K562 (cell line): ENCODE results near the gene UFSP1. TPM values are rescaled to one million over a fixed set of nuclear protein-coding genes. Genes with fewer than 3 reads are reported as not detected.

Source experiments
- CBFA2T2 ChIP-seq: fragments of 450-650 bp; conservative IDR thresholded peaks from 2 replicates; pipeline ENCODE4 v1.6.1; 2017; ENCODE audit warnings: mild to moderate bottlenecking
- CCNT2 ChIP-seq: IDR thresholded peaks from 2 replicates; pipeline ENCODE4 v1.6.1; 2011; ENCODE audit warnings: borderline replicate concordance, low read depth, mild to moderate bottlenecking, moderate library complexity, mixed read lengths, low read length; ENCODE audit not compliant: insufficient read length; ENCODE audit errors: extremely low read depth
- CREB5 ChIP-seq: fragments of 250-450 bp; sonication (Bioruptor Pico); IDR thresholded peaks from 2 replicates; pipeline ENCODE4 v1.5.0; 2020; ENCODE audit warnings: mild to moderate bottlenecking
- FOXA1 ChIP-seq: fragments of 450-650 bp; IDR thresholded peaks from 2 replicates; pipeline ENCODE4 v1.6.1; 2016; ENCODE audit warnings: mild to moderate bottlenecking, borderline replicate concordance
- KLF16 ChIP-seq: IDR thresholded peaks from 2 replicates; pipeline ENCODE4 v1.6.1; 2016; ENCODE audit warnings: antibody characterized with exemption
- PCBP2 ChIP-seq: fragments of 200-400 bp; formaldehyde crosslinking; IDR thresholded peaks from 2 replicates; pipeline ENCODE4 v1.6.1; 2018; ENCODE audit warnings: low read length, low read depth, mild to moderate bottlenecking, moderate library complexity; ENCODE audit not compliant: poor library complexity, severe bottlenecking
- POLR2AphosphoS5 ChIP-seq: IDR thresholded peaks from 2 replicates; pipeline ENCODE4 v1.6.1; 2011; ENCODE audit warnings: mild to moderate bottlenecking, low read depth, low read length, moderate library complexity; ENCODE audit not compliant: control insufficient read depth, insufficient read depth
- SIN3A ChIP-seq, 2 experiments: fragments of 150-350 bp in 1 of 2; IDR thresholded peaks; 2 replicates each; pipeline ENCODE4 v1.6.1; 2011 to 2016; ENCODE audit warnings: borderline replicate concordance in 2 of 2, low read depth in 2 of 2, low read length in 2 of 2, mild to moderate bottlenecking in 2 of 2, moderate library complexity in 2 of 2; ENCODE audit not compliant: control insufficient read depth in 1 of 2
- SMAD4 ChIP-seq: fragments of 250-450 bp; sonication (Bioruptor Pico); conservative IDR thresholded peaks from 2 replicates; pipeline ENCODE4 v1.8.0; 2021; ENCODE audit warnings: inconsistent platforms, mild to moderate bottlenecking, moderate library complexity
- THRAP3 ChIP-seq: fragments of 450-650 bp; IDR thresholded peaks from 2 replicates; pipeline ENCODE4 v1.6.1; 2016; ENCODE audit warnings: mild to moderate bottlenecking, inconsistent platforms, borderline replicate concordance
- TRIM24 ChIP-seq, 2 experiments: fragments of 450-650 bp; IDR thresholded peaks; 2 replicates each; pipeline ENCODE4 v1.6.1; 2016
- TSC22D4 ChIP-seq: fragments of 450-650 bp; IDR thresholded peaks from 2 replicates; pipeline ENCODE4 v1.6.1; 2016; ENCODE audit warnings: missing genetic modification characterization, missing biosample characterization, control low read depth
- ZBTB5 ChIP-seq: fragments of 450-650 bp; IDR thresholded peaks from 2 replicates; pipeline ENCODE4 v1.6.1; 2017; ENCODE audit warnings: antibody characterized with exemption
- ZNF263 ChIP-seq: sonication (generic); formaldehyde crosslinking; IDR thresholded peaks from 2 replicates; pipeline ENCODE4 v1.8.0; 2022; ENCODE audit warnings: mild to moderate bottlenecking, missing genetic modification reagents, borderline replicate concordance
- polyA plus RNA-seq, 8 experiments: library from polyadenylated mRNA; depleted of rRNA in 4 of 8; stranded (reverse) in 5 of 8; unstranded in 3 of 8; fragments of >200 nt; fragmentation: Nextera tagmentation in 2 of 8; fragmentation: Illumina TruSeq in 1 of 8; extraction: Ambion mirVana in 2 of 8; extraction: Trizol in 1 of 8; gene quantifications; 2 replicates each; pipeline versions ENCODE4 v1.2.1 to v1.2.3, GENCODE V29; 2011 to 2014; ENCODE audit warnings: inconsistent platforms in 1 of 8, missing spikeins in 1 of 8
- total RNA-seq, 7 experiments: library from RNA; depleted of rRNA in 6 of 7; stranded (reverse); fragments of >200 nt in 6 of 7; fragmentation: Illumina TruSeq in 2 of 7; extraction: Trizol in 2 of 7; gene quantifications; 2 replicates each; pipeline versions ENCODE4 v1.2.1 to v1.2.3, GENCODE V29; 2011 to 2021; ENCODE audit warnings: low replicate concordance in 1 of 7
- TF ChIP-seq, protein P1 (sequence below): fragments of 250-450 bp; sonication (Bioruptor Pico); IDR thresholded peaks from 2 replicates; pipeline ENCODE4 v1.5.0; 2022; ENCODE audit warnings: mild to moderate bottlenecking
- TF ChIP-seq, protein P2 (sequence below), 2 experiments: fragments of 450-650 bp; conservative IDR thresholded peaks; 2 replicates each; pipeline ENCODE4 v1.6.1; 2017; ENCODE audit warnings: mild to moderate bottlenecking in 2 of 2, moderate library complexity in 2 of 2
- TF ChIP-seq, protein P3 (sequence below): fragments of 450-650 bp; conservative IDR thresholded peaks from 2 replicates; pipeline ENCODE4 v1.6.1; 2016; ENCODE audit warnings: missing genetic modification characterization, low read depth, mild to moderate bottlenecking, control low read depth, missing compliant biosample characterization

The UFSP1 gene
- total and polyA plus RNA-seq, 9 of the 15 experiments (the other 6 are each of a cell fraction or from before 2014, with no cell fraction given), result 0.50 to 18.8 (median 2.1) TPM

DNA sequence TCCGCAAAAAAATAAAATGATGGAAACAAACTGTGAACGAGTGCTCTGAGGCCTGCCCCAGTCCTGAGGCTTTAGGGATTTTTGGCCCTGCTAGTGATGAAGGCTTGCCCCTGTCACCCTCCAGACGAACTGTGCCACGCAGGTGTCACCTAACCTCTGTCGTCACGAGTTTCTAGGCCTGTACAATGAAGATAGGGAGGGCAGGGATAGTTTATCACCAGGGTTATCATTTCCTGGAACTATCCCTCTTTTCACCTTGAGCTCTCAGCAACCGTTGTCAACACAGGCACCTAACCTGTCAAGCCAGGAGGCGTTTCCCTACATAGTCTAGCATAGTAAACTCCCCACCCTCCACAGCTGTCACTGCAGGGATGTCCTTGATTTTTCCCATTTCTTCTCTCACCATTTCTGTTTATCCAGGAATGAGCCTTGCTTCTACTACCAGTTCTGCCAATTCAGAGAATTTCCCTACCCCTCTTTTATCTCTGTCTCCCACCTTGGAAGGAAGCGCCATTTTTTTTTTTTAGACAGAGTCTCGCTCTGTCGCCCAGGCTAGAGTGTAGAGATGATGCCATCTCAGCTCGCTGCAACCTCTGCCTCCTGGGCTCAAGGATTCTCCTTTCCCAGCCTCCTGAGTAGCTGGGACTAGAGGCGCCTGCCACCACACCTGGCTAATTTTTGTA is 8.4 kb upstream of the UFSP1 start (continued):
- TF ChIP-seq CREB5 (CRISPR knock-in tag) (no peak), THRAP3 (no peak), PCBP2 (no peak), CBFA2T2 (peak; percentile 82), TRIM24 (IDR thresholded peaks at IDR 0.05) (peak; percentile 37 to 75; a peak in 3 of 4 replicates), SIN3A (IDR thresholded peaks at IDR 0.05; ENCODE audit: borderline replicate concordance in 2 of 2, control insufficient read depth in 1 of 2, low read depth in 2 of 2, low read length in 2 of 2) (peak in 1 of 2 experiments; percentile 24; a peak in 1 of 4 replicates), TSC22D4 (tag) (no peak), POLR2AphosphoS5 (peak; percentile 67; the same call in 1 of the 2 replicates), ZBTB5 (no peak), CCNT2 (peak; percentile 25), ZNF263 (0 out of 2 replicates have a peak, but pooled peaks have one; percentile 12), KLF16 (peak; percentile 44; the same call in 1 of the 2 replicates), SMAD4 (CRISPR knock-in tag) (0 out of 2 replicates have a peak, but pooled peaks have one; percentile 5), FOXA1 (no peak)
- TF ChIP-seq, protein P1, sequence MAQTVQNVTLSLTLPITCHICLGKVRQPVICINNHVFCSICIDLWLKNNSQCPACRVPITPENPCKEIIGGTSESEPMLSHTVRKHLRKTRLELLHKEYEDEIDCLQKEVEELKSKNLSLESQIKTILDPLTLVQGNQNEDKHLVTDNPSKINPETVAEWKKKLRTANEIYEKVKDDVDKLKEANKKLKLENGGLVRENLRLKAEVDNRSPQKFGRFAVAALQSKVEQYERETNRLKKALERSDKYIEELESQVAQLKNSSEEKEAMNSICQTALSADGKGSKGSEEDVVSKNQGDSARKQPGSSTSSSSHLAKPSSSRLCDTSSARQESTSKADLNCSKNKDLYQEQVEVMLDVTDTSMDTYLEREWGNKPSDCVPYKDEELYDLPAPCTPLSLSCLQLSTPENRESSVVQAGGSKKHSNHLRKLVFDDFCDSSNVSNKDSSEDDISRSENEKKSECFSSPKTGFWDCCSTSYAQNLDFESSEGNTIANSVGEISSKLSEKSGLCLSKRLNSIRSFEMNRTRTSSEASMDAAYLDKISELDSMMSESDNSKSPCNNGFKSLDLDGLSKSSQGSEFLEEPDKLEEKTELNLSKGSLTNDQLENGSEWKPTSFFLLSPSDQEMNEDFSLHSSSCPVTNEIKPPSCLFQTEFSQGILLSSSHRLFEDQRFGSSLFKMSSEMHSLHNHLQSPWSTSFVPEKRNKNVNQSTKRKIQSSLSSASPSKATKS (CRISPR knock-in tag), result no peak
- TF ChIP-seq, protein P2, sequence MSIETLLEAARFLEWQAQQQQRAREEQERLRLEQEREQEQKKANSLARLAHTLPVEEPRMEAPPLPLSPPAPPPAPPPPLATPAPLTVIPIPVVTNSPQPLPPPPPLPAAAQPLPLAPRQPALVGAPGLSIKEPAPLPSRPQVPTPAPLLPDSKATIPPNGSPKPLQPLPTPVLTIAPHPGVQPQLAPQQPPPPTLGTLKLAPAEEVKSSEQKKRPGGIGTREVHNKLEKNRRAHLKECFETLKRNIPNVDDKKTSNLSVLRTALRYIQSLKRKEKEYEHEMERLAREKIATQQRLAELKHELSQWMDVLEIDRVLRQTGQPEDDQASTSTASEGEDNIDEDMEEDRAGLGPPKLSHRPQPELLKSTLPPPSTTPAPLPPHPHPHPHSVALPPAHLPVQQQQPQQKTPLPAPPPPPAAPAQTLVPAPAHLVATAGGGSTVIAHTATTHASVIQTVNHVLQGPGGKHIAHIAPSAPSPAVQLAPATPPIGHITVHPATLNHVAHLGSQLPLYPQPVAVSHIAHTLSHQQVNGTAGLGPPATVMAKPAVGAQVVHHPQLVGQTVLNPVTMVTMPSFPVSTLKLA (conservative IDR thresholded peaks at IDR 0.05), result peak in 1 of 2 experiments; percentile 27; a peak in 1 of 4 replicates
- TF ChIP-seq, protein P3, sequence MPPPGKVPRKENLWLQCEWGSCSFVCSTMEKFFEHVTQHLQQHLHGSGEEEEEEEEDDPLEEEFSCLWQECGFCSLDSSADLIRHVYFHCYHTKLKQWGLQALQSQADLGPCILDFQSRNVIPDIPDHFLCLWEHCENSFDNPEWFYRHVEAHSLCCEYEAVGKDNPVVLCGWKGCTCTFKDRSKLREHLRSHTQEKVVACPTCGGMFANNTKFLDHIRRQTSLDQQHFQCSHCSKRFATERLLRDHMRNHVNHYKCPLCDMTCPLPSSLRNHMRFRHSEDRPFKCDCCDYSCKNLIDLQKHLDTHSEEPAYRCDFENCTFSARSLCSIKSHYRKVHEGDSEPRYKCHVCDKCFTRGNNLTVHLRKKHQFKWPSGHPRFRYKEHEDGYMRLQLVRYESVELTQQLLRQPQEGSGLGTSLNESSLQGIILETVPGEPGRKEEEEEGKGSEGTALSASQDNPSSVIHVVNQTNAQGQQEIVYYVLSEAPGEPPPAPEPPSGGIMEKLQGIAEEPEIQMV (tag), result no peak
